Measurements from ENCODE around the gene PRKAG2.
"Not testable (repeated sequence)": the region's sequence is repeated elsewhere in the genome, so short reads cannot be mapped to it uniquely, and the experiment has no call there.

The PRKAG2 gene

DNA sequence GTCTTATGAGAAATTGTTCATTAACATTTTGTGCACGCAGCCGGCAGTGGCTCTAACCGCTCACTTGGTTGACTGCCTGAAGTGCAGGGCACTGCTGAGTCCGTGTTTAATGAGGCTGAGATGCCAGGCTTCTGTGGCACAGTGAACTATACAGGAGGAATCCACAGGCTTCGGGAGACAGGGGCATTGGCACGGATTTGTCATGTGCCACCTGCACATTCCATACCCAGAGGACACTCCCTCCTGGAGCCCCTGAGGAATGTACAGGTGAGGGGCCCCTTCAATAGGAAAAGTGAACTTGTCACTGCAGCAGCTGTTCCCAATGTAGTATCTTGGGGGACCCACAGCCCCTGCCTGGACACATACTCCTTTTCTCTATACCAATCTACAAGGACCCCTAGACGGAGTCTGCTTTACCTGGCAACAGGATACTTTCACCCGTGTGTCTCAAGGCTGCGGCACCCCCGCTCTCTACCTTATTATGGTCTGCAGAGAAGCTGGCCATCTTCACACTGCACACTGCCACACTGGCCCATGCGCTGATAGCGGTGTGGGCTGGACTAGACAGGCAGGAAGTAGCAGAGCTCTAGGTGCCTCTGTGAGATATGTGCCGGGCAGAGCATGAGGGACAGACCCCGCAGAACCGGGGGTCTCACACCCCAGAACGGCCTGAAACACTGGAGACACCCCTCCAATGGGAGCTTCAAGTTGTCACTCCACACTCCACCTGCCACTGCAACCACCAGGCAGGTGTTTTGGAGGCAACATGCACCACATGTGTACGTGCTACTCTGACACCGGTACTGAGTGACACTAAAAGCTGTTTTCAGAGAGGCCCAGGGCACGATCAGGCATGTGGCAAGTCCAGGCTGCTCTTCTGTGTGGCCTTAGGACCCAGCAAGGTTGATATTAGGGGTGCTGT lies 285.8 kb downstream of the PRKAG2 start:
- no peak for DNase-seq (ENCODE audit: low read depth in 2 of 2)

- DNase-seq (ENCODE audit: low read depth in 2 of 2), result no peak
Observed at GRCh38 chr7:151590071-151590849, 286.7 kb downstream of the PRKAG2 start.

- no peak for DNase-seq (ENCODE audit: low read depth in 2 of 2)
Observed at GRCh38 chr7:151588982-151589381, 287.9 kb downstream of the PRKAG2 start.

DNA sequence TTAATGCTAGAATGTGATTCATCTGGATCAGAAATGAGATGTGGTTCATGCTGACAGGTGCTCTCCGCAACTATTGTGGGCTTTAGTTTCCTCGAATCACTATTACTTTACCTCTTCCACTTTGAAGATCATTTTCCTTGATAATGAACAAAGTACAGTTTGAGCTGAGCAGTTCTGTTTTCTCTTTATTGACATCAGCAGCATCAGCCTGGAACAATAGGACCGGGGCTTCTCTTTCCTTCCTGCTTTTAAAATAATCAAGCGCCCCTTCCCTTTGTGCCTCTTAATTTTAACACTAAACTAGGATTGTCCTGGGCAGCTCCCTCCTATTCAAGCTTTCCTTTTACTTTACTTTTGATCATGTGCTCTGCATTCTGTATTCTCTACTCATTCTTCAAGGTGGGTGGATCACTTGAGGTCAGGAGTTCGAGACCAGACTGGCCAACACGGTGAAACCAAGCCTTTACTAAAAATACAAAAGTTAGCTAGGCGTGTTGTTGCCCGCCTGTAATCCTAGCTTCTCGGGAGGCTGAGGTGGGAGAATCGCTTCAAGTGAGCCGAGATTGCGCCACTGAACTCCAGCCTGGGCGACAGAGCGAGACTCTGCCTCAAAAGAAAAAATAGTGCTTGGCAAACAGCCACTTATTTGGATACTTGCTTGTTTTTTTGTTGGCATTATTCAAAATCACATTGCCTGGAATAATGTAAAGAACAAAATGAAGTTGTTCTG lies 290.2 kb downstream of the PRKAG2 start:
- no peak for DNase-seq (ENCODE audit: low read depth in 2 of 2)

- DNase-seq (ENCODE audit: low read depth in 2 of 2), result no peak
Observed at GRCh38 chr7:151585744-151586393, 291.0 kb downstream of the PRKAG2 start.

- DNase-seq (ENCODE audit: low read depth in 2 of 2), result no peak
Observed at GRCh38 chr7:151581741-151582140, 295.2 kb downstream of the PRKAG2 start.

DNA sequence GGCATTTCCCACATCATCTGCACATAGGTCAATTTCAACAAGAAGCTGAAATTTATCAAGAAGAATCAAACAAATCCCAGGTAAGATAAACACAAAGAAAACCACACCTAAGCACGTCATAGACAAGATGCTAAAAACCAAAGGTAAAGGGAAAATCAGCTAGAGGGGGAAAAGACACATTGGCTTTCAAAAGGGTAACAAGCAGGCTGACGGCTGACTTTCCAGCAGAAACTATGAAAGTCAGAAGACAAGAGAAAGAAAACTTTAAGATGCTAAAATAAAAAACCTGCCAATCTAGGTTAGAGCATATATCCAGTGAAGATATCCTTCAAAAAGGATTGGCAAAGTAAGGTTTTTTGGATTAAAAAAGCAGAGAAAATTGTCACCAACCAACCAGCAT lies 297.3 kb downstream of the PRKAG2 start:
- DNase-seq (ENCODE audit: low read depth in 2 of 2), result no peak

- no peak for DNase-seq (ENCODE audit: low read depth in 2 of 2)
Observed at GRCh38 chr7:151575410-151575809, 301.5 kb downstream of the PRKAG2 start.

DNA sequence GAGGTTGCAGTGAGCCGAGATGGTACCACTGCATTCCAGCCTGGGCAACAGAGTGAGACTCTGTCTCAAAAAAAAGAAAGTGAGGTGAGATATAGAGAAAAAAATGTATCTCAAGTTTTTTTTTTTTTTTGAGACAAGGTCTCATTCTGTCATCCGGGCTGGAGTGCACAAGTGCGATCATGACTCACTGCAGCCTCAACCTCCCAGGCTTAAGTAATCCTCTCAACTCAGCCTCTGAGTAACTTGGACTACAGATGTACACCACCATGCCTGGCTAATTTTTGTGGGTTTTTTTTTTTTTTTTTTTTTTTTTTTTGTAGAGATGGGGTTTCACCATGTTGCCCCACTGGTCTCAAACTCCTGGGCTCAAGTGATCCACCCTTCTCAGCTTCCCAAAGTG lies 303.9 kb downstream of the PRKAG2 start:
- not testable (repeated sequence) for DNase-seq (ENCODE audit: low read depth in 2 of 2)

- DNase-seq (ENCODE audit: low read depth in 2 of 2), result no peak
Observed at GRCh38 chr7:151572136-151572535, 304.8 kb downstream of the PRKAG2 start.

GRCh38 chr7:151571471-151571870 lies 305.4 kb downstream of the PRKAG2 start:
- no peak for DNase-seq (ENCODE audit: low read depth in 2 of 2)

DNA sequence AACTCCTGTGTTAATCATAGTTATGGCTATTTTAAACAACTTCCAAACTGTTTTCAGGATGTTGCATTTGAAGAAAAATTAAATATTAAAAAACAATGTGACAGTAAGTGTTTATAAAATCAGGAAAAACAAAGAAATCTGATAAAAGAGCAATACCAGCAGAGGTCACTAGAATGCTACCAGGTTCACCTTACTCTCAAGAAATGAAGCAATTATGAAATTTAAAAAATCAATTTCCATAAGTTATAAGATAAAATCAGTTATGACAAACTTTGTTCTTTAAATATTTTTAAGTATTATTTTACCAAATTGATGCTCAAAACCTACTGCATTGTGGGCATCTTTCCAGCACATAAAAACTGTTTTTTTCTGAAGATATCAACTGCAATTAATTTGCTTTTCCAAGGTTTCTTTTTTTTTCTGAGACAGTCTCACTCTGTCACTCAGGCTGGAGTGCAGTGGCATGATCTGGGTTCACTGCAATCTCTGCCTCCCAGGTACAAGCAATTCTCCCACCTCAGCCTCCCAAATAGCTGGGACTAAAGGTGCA lies 306.5 kb downstream of the PRKAG2 start:
- DNase-seq (ENCODE audit: low read depth in 2 of 2), result no peak

DNA sequence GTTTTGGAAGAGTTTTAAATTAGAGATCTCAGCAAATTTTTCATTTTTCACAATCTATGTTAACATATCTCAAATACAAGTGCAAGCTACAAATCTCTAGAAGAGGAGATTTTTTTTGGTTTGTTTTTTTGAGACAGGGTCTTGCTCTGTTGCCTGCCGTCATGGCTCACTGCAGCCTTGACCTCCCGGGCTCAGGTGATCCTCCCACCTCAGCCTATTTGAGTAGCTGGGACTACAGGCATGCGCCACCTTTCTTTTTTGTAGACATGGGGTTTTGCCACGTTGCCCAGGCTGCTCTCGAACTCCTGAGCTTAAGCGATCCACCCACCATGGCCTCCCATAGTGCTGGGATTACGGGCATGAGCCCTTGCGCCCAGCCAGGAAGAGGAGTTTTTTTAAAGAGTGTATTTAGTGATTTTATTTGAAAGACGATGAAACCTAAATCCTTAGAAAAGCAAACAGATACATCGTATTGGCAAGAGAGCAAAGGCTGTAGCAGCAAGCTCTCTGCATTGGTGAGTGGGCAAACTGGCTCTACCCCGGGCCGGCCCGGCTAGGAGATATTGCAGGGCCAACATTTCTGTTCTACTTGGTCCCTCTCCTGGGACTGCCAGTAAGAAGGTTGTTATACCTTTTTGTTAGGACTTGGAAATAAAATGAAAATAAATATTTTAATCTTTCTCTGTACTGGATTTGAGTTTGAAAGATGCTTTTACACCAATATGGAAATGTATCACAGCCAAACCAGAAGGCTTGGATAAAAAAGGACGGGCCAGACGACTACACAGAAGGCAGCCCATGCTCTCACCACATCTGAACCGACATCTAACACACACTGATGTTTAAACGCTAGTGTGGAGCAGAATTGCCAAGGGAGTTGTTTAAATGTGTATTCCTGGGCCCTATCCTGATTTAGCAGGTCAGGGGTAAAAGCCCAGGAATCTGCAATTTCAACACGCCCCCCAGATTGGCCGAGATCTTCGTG lies 307.7 kb downstream of the PRKAG2 start:
- DNase-seq (ENCODE audit: low read depth in 2 of 2), result no peak

DNA sequence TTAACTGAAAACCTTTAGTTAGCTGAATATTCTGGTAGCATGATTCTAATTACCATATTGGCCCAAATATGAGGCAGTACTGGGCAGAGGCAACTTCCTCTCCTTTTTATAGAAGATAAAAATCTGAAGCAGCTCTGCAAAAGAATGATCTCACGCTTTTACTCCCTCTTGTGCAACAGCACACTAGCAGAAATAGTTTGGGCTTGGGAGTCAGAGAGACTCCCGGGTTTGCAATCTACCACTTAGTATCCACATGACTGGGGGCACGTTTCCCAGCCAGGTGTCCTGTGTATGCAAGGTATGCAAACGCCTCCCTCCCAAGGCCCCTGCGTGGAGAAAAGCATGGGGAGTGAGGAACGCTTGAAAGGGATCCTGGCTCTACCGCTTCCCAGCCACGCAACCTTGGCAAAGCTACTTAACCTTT lies 310.0 kb downstream of the PRKAG2 start:
- no peak for DNase-seq (ENCODE audit: low read depth in 2 of 2)

- no peak for DNase-seq (ENCODE audit: low read depth in 2 of 2)
Observed at GRCh38 chr7:151565541-151565940, 311.4 kb downstream of the PRKAG2 start.

DNA sequence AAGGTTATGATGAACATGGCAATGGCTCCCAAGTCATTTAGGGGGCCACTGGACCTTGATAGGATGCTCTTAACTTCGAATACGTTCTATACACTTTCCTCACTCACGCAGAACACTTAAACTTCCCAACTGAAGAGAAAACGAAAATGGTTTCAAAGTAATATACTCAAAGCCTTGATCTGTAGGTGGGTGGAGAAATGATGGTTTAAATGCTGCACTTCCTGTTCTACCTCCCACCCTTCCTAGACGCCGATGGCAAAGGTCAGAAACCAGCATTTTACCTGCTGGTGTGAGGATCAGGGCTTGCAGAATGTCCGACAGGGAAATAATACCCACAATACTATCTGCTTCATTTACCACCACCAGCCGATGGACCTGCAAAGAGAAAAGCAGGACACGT lies 316.7 kb downstream of the PRKAG2 start:
- DNase-seq (ENCODE audit: low read depth in 2 of 2), result no peak

- DNase-seq (ENCODE audit: low read depth in 2 of 2), result no peak
Observed at GRCh38 chr7:151559557-151560183, 317.2 kb downstream of the PRKAG2 start.

DNA sequence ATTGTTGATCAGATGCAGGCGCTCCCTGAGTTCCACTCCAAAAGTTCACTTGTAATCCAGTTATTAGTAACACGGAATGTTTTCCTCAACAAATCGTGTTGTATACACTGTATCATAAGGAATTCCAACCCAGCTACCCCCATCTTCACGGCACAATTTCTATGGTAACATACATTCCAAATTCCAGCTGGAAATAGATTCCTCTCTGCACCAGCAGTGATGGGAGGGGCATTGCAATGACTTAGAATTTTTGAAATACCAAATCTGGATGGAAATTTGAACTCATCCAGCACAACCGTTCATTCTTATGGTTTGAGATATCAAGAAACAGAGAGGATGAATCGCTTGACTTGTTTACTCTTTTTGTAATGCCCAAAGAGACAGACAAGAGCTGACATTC lies 318.3 kb downstream of the PRKAG2 start:
- DNase-seq (ENCODE audit: low read depth in 2 of 2), result no peak

- DNase-seq (ENCODE audit: low read depth in 2 of 2), result no peak
Observed at GRCh38 chr7:151556592-151556991, 320.3 kb downstream of the PRKAG2 start.

DNA sequence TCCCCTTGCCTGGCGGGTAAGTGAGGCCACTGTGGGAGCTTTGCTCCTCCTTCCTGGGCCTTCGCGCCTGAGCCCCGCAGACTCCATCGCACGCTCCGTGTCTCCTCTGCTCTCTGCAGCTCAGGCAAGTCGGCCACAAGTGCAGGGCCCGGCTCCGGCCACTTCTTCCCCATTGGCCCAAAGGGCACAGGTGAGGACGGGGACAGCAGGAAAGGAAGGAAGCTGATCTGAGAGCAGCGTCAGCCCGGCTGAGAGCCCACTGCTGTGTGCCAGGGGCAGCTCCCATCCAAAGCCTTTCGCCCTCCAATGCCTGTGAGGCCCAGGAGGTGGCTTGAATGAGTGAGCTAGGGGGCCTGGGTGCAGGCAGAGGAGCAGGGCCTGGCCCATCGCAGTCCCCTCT lies 323.6 kb downstream of the PRKAG2 start:
- no peak for DNase-seq (ENCODE audit: low read depth in 2 of 2)
